ENCODE data around the gene SLC18A2. TPM values are rescaled to one million over a fixed set of nuclear protein-coding genes. Genes with fewer than 3 reads are reported as not detected.

SLC18A2 gene
- total and polyA plus RNA-seq, 2 donors (not counting 3 experiments of a cell fraction or from before 2014, with no cell fraction given): not detected

GRCh38 chr10:117272195-117273076 is 31.5 kb downstream of the SLC18A2 start:
- Histone ChIP-seq H2AFZ (ENCODE audit: low read depth, low read length) (no peak overlapping the region), H3K27ac (ENCODE audit: insufficient read depth, low read depth, low read length) (no peak overlapping the region), H3K4me1 (ENCODE audit: control insufficient read depth, extremely low read depth, insufficient read depth, low read length) (no peaks in the 10 kb centered on the region), H3K9me3 (replicated peaks; ENCODE audit: control insufficient read depth, insufficient read depth, low read length) (no peaks in the 10 kb centered on the region), H3K4me3 (replicated peaks in 1 of 3; ENCODE audit: insufficient read depth in 1 of 3, low read depth in 1 of 3, low read length in 3 of 3) (no peak overlapping the region), H3K36me3 (ENCODE audit: control insufficient read depth in 2 of 2, extremely low read depth in 1 of 2, insufficient read depth in 2 of 2, low read length in 2 of 2) (no peaks in the 10 kb centered on the region), H3K27me3 (ENCODE audit: control insufficient read depth in 2 of 2, insufficient read depth in 2 of 2, low read length in 2 of 2) (no peaks in the 10 kb centered on the region), H4K20me1 (replicated peaks; ENCODE audit: control insufficient read depth, extremely low read depth, insufficient read depth, low read length) (no peaks in the 10 kb centered on the region), H3K79me2 (ENCODE audit: control insufficient read depth, insufficient read depth, low read length) (no peaks in the 10 kb centered on the region), H3K9me1 (replicated peaks; ENCODE audit: control insufficient read depth, extremely low read depth, insufficient read depth, low read length) (no peaks in the 10 kb centered on the region), H3K9ac (replicated peaks; ENCODE audit: extremely low read depth, insufficient read depth, low read length) (no peak overlapping the region), H3K4me2 (ENCODE audit: insufficient read depth, low read length) (no peak overlapping the region)
- TF ChIP-seq JUN (IDR thresholded peaks at IDR 0.05; ENCODE audit: borderline replicate concordance, insufficient read depth, insufficient read length, low read depth) (no peak), MAX (IDR thresholded peaks at IDR 0.05; ENCODE audit: insufficient read depth, insufficient read length) (no peak), FOS (IDR thresholded peaks at IDR 0.05; ENCODE audit: borderline replicate concordance, insufficient read depth, low read length) (no peak), POLR2AphosphoS5 (IDR thresholded peaks at IDR 0.05; ENCODE audit: insufficient read depth, low read depth, low read length) (no peak), GATA2 (IDR thresholded peaks at IDR 0.05; ENCODE audit: insufficient read depth, insufficient read length, low read depth, low read length) (no peak), CTCF (IDR thresholded peaks at IDR 0.05; ENCODE audit: extremely low read depth in 1 of 2, insufficient read depth in 1 of 2, low read depth in 1 of 2, low read length in 2 of 2) (no peak), EZH2 (IDR thresholded peaks at IDR 0.05; ENCODE audit: borderline replicate concordance, low read depth, low read length, severe bottlenecking) (no peak), MYC (IDR thresholded peaks at IDR 0.05; ENCODE audit: low read depth, low read length) (no peak), POLR2A (IDR thresholded peaks at IDR 0.05; ENCODE audit: low read depth, low read length) (no peak)
- FAIRE-seq (no peak), DNase-seq (ENCODE audit: low read depth, low spot score) (no peak)
- intact Hi-C loops (cut with micrococcal nuclease) (no loop called here), dilution Hi-C loops (cut with MboI; ENCODE audit: extremely low pct_ligation_motif_present, low sequenced_read_pairs) (no loop called here)
- CTCF ChIA-PET: interaction anchor here (1.0 to 2.1 kb wide), 2 partner anchors 47 to 55 kb away, joined by 5 to 9 read pairs; no protein-coding TSS in a partner anchor
- POLR2A ChIA-PET: no interaction called here
- no TSS peak for BruUV-seq (replicated peaks)

All from endothelial cell of umbilical vein (primary cell).